Psoas muscle (tissue), 8 donors: ENCODE measurements around the gene CTNND2. TPM values are rescaled to one million over a fixed set of nuclear protein-coding genes. Genes with fewer than 3 reads are reported as not detected.

ENCODE experiments used
- ATAC-seq, 4 donors: fragments of 200-7000 bp; cut with Tn5 transposase; one replicate each; pipeline ENCODE4 v1.9.1; 2020; ENCODE audit warnings: moderate library complexity in 3 of 4, mild to moderate bottlenecking in 2 of 4
- DNase-seq, 2 donors: peaks; one replicate each; pipeline ENCODE4 v3.0.0-alpha.2; 2020
- H3K27ac ChIP-seq: fragments of 200-600 bp; one replicate; pipeline ENCODE4 v1.8.0; 2022
- H3K27me3 ChIP-seq, 3 donors: fragments of 200-600 bp in 1 of 3; one replicate each; pipeline versions ENCODE4 v1.6.1 to v1.8.0; 2013 to 2022; ENCODE audit warnings: low read length in 2 of 3, mild to moderate bottlenecking in 2 of 3, moderate library complexity in 1 of 3; ENCODE audit not compliant: insufficient read depth in 3 of 3
- H3K36me3 ChIP-seq, 2 donors: fragments of 200-600 bp in 1 of 2; one replicate each; pipeline versions ENCODE4 v1.6.1 to v1.8.0; 2013 to 2022; ENCODE audit warnings: low read depth in 1 of 2, mild to moderate bottlenecking in 1 of 2, moderate library complexity in 1 of 2; ENCODE audit not compliant: insufficient read depth in 1 of 2
- H3K4me1 ChIP-seq: fragments of 200-600 bp; one replicate; pipeline ENCODE4 v1.8.0; 2022
- H3K4me3 ChIP-seq: fragments of 200-600 bp; one replicate; pipeline ENCODE4 v1.8.0; 2022; ENCODE audit warnings: mild to moderate bottlenecking
- H3K9me3 ChIP-seq: fragments of 200-600 bp; one replicate; pipeline ENCODE4 v1.8.0; 2022
- CTCF ChIP-seq: fragments of 200-600 bp; IDR thresholded peaks from one replicate; pipeline ENCODE4 v1.8.0; 2022; ENCODE audit warnings: antibody characterized with exemption
- WGBS, 3 donors: extraction: QIAGEN DNeasy Blood & Tissue Kit; methylation state at CpG; one replicate each; pipeline versions ENCODE4 v1.1.6 to v1.1.7; 2013; 5-methylcytosine and 5-hydroxymethylcytosine counted together
- intact Hi-C, 2 donors: fragments of 100-400 bp; cut with DNase I; formaldehyde crosslinking; loops; one replicate each; pipeline versions ENCODE4 v1.11.0 to v1.14.2; 2022
- polyA plus RNA-seq, 3 donors: library from polyadenylated mRNA; stranded (reverse); fragments of 200-250 nt; gene quantifications; one replicate each; pipeline ENCODE4 v1.2.3, GENCODE V29; 2013
- total RNA-seq, 4 donors: library from RNA; stranded (reverse); fragmentation: NEBNext Ultra II Directional in 2 of 4; extraction: Animal tissue kit (Norgen Biotek cat#: 25700) in 2 of 4; gene quantifications; one replicate each; pipeline versions ENCODE4 v1.2.1 to v1.2.4, GENCODE V29; 2021 to 2023
- donor health status: healthy with polysubstance abuse.
- donor health status: DM: no; HTN: no; CAD: no; lungs with moderate emphysema.
- donor health status: Bipolar disorder and iron deficiency.
- donor health status: healthy.
- donor health status: DM: yes; HTN: yes; CAD: no.
- donor health status: DM: no; HTN: no; CAD: no.
- donor health status: DM: no; HTN: no; CAD: no.
- donor health status: DM: yes; HTN: yes; CAD: no.

CTNND2 gene
- total and polyA plus RNA-seq, 7 donors, result 0.09 to 0.14 (median 0.13) TPM; not detected in 4

DNA sequence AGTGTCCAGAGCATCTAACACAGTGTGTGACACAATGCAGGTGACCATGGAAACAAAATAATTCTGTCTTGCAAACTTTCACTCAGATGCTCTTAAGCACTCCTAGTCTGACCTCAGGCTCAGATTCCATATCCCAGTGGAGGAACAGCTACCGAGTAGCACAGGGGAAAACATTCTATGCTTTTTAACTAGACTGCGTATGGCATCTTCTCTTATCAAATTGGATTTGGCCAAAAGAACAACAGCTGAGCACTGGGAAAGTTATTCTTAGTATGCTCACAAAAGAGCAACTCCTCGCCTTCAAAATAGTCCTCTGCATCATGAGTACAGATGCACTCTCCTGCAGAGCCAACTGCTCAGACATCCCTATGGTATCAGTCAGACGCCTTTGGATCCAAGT is 615.0 kb downstream of the CTNND2 start:
- intact Hi-C loops, result no loop called here
- Histone ChIP-seq H3K27me3 (peaks cover 0 to 3% (median 0%) of the 10 kb centered on the region in 3 donors), H3K27ac (no peak overlapping the region), H3K36me3 (no peaks in the 10 kb centered on the region), H3K9me3 (no peaks in the 10 kb centered on the region), H3K4me3 (no peak overlapping the region), H3K4me1 (no peaks in the 10 kb centered on the region)
- DNase-seq (no peak), ATAC-seq (no peak)
- WGBS, 3 donors, result 27 to 42% (median 31%) methylated on average over 4 of the region's 4 CpGs
- no peak for TF ChIP-seq CTCF

- DNase-seq, result no peak
- ATAC-seq, result no peak
- TF ChIP-seq CTCF, result no peak
- no peaks in the 10 kb centered on the region for H3K27me3 ChIP-seq
- no peaks in the 10 kb centered on the region for H3K4me1 ChIP-seq
- H3K27ac ChIP-seq, result no peak overlapping the region
- no peaks in the 10 kb centered on the region for H3K36me3 ChIP-seq
- intact Hi-C loops, result no loop called here
- H3K4me3 ChIP-seq, result no peak overlapping the region
- 87 to 98% (median 93%) methylated on average over 5 of the region's 5 CpGs for WGBS, 3 donors
- H3K9me3 ChIP-seq, result no peaks in the 10 kb centered on the region
Observed at GRCh38 chr5:11281842-11282241, 622.4 kb downstream of the CTNND2 start.

- Histone ChIP-seq H3K36me3 (no peaks in the 10 kb centered on the region), H3K27me3 (no peaks in the 10 kb centered on the region), H3K27ac (no peak overlapping the region), H3K9me3 (no peaks in the 10 kb centered on the region), H3K4me1 (no peaks in the 10 kb centered on the region), H3K4me3 (no peak overlapping the region)
- no peak for DNase-seq
- WGBS, 3 donors, result 80 to 89% (median 82%) methylated on average over 4 of the region's 4 CpGs
- no peak for ATAC-seq
- intact Hi-C loops, result loop anchor here in 1 of 2 donors (10.0 kb wide), 1 partner anchor 347 kb away; no protein-coding TSS in a partner anchor
- no peak for TF ChIP-seq CTCF
Observed at GRCh38 chr5:11277323-11277722, 626.9 kb downstream of the CTNND2 start.

DNA sequence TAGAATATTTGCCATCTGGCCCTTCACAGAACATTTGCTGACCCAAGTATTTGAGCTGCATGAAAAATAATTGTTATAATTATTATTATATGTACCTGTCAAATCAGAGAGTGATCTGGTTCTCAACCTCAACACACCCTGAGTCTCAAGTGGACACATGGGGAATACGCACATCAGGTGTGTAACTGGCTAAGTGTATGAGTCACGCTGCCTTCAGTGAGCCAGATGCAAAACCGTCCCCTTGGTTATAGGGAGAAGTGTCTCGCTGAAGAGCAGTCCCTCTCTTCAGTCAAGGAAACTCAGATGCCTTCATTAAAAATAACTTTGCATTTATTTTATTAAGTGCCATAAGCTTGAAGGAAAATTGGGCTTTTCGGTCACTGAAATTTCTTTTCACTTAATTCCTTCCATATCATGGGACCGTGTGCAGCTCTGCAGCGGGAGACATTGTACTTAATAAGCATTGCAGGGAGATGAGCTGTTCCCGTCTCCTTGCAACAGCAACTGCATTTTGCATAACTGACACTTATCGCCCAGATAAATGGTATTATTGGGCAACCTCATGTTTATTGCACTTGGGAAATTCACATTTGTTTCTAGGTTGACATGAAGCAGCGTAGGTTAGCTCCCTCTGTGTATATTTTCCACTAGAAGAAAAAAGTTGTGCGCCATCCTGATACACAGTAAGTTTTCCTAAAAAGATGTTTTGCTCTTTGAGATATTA is 630.9 kb downstream of the CTNND2 start:
- no peak for TF ChIP-seq CTCF
- no peak for DNase-seq
- no peaks in the 10 kb centered on the region for H3K36me3 ChIP-seq
- no peak overlapping the region for H3K27ac ChIP-seq
- intact Hi-C loops, result loop anchor here in 1 of 2 donors (10.0 kb wide), 1 partner anchor 351 kb away; no protein-coding TSS in a partner anchor
- H3K4me3 ChIP-seq, result no peak overlapping the region
- no peaks in the 10 kb centered on the region for H3K4me1 ChIP-seq
- H3K9me3 ChIP-seq, result no peaks in the 10 kb centered on the region
- no peak for ATAC-seq
- H3K27me3 ChIP-seq, result no peaks in the 10 kb centered on the region
- 71 to 84% (median 76%) methylated on average over 11 of the region's 11 CpGs for WGBS, 3 donors
